DOHH2 (cell line): ENCODE results near the gene ERO1B.

Experiments used
- CTCF ChIP-seq: fragments of 200-600 bp; sonication (generic); IDR thresholded peaks from one replicate; pipeline ENCODE4 v1.5.1; 2014; ENCODE audit warnings: antibody characterized with exemption, mild to moderate bottlenecking, low read depth, low read length; ENCODE audit not compliant: poor library complexity, severe bottlenecking
- EZH2phosphoT487 ChIP-seq: fragments of 200-600 bp; sonication (generic); IDR thresholded peaks from 2 replicates; pipeline ENCODE4 v1.6.1; 2017; ENCODE audit warnings: borderline replicate concordance, mild to moderate bottlenecking, antibody characterized with exemption, low read length, moderate library complexity, mixed read lengths

DNA sequence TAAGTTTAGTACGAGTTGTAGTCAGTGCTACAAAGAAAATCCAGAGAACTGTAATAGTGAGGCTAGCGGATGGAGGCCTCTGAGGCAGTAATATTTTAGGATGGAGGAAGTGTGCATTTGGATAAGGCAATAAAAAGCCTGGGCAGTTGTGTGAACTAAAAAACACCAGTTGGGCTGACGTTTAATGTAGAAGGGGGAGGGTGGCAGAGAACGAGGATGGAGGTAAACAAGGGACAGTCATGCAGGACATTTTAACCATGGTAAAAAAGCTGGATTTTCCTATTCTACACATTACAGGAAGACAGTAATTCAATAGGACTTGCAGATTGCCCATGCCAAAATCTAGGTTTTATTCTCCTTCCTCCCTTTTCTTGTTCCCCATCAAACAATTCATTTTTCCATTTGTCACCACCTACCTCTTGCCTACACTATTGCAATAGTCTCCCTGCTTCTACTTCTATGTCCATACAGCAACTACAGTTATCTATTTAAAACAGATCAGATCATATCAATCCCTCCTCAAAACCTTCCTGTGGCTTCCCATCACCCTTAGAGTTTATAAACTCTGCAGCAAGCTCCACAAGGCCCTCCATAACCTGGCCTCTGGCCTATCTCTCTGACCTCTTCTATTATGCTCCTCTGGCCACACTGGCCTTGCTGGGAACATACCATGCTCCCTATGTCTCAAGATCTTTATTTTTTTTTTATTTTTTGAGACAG is 27.7 kb downstream of the ERO1B start:
- TF ChIP-seq CTCF (no peak), EZH2phosphoT487 (no peak)
